Measurements from ENCODE around the gene C11orf54.
"Not testable (repeated sequence)": the region's sequence is repeated elsewhere in the genome, so short reads cannot be mapped to it uniquely, and the experiment has no call there.

The C11orf54 gene

DNA sequence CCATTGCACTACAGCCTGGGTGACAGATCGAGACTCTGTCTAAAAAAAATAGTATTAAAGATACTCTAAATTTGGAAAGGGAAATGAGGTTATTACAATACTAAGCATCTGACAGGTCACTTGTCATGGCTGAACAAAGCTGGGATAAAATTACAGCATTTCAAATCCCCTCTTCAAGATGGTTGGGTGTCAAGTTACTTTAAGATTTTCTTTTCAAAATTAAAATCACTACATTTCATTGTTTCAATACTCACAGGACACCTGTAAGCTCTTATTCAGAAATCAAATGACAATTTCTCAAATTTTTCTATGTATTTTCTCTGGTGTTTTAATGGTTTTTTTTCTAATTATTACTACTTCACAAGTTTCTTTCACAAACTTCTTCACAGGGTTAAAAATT lies 5.8 kb upstream of the C11orf54 start:
- DNase-seq = no peak

- no peak for DNase-seq
Observed at GRCh38 chr11:93736129-93736528, 5.3 kb upstream of the C11orf54 start.

- no peak for DNase-seq
Observed at GRCh38 chr11:93737904-93738612, 3.4 kb upstream of the C11orf54 start.

DNA sequence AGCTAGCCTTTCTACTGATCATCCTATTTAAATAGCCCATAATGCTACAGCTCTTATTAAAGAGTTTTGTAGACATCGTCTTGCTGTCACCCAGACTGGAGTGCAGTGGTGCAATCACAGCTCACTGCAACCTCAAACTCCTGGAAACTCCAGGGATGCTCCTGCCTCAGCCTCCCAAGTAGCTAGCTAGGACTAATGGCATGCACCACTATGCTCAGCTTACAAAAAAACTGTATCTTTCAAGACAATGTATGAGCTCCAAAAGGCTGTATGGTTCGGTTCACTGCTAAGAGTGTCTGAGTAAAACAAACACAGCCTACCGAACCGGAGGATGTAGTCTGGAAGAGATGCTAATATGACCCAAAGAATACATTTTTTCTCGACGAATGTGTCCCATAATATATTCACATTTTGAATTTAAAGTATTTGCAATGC lies 2.8 kb upstream of the C11orf54 start:
- no peak for DNase-seq

- DNase-seq = no peak
Observed at GRCh38 chr11:93740031-93740729, 1.3 kb upstream of the C11orf54 start.

- DNase-seq = no peak
Observed at GRCh38 chr11:93740730-93741093, 760 bp upstream of the C11orf54 start.

GRCh38 chr11:93741882-93742226 lies 382 bp downstream of the C11orf54 start:
- no peak for DNase-seq

- DNase-seq = no peak
Observed at GRCh38 chr11:93743291-93743690, 1.8 kb downstream of the C11orf54 start.

DNA sequence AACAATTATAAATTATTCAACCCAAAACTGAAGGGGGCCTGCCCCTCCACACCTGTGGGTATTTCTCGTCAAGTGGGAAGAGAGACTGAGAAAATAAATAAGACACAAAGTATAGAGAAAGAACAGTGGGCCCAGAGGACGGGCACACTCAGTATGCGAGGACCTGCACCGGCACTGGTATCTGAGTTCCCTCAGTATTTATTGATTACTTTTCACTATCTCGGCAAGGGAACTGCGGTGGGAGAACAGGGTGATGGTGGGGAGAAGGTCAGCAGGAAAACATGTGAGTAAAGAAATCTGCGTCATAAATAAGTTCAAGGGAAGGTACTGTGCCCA lies 3.2 kb downstream of the C11orf54 start:
- no peak for DNase-seq

DNA sequence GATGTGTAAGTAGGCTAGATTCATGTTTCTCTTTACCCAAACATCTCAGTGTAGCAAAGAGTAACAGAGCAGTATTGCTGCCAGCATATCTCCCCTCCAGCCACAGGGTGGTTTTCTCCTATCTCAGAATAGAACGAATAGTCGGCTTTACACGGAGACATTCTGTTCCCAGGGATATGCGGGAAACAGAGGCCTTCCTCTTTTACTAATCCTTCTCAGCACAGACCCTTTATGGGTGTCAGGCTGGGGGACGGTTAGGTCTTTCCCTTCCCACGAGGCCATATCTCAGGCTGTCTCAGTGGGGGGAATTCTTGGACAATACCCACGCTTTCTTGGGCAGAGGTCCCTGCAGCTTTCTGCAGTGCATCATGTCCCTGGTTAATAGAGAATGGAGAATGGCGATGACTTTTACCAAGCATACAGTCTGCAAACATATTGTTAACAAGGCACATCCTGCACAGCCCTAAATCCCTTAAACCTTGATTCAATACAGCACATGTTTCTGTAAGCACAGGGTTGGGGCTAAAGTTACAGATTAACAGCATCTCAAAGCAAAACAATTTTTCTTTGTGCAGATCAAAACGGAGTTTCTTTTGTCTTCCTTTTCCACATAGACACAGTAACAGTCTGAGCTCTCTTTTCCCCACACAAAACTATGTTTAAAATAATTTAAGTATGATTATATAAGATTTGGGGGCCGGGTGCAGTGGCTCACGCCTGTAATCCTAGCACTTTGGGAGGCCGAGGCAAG lies 3.7 kb downstream of the C11orf54 start:
- not testable (repeated sequence) for DNase-seq

- no peak for DNase-seq
Observed at GRCh38 chr11:93746101-93746500, 4.6 kb downstream of the C11orf54 start.

- no peak for DNase-seq
Observed at GRCh38 chr11:93747122-93747521, 5.7 kb downstream of the C11orf54 start.

DNA sequence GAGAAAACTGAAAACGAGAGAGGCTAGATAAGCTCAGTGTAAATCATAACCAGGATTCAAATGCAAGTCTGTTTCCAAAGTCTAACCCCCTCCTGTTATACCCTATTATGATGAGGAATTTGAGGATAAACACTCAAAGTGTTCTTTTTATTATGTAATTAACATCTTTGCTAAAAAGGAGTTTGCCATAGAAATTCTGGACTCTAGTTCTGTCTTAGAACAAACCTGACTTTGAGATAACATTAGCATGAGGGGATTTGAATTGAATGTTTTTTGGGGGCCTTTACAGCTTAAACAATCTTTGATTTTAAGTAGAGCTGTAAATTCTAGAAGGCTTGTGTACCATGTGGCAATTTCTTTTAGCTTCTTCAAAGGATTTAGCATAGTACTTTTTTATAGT lies 9.5 kb downstream of the C11orf54 start:
- no peak for DNase-seq

GRCh38 chr11:93753241-93753640 lies 11.8 kb downstream of the C11orf54 start:
- no peak for DNase-seq

- no peak for DNase-seq
Observed at GRCh38 chr11:93756748-93757147, 15.3 kb downstream of the C11orf54 start.

- DNase-seq = no peak
Observed at GRCh38 chr11:93757301-93757700, 15.8 kb downstream of the C11orf54 start.

DNA sequence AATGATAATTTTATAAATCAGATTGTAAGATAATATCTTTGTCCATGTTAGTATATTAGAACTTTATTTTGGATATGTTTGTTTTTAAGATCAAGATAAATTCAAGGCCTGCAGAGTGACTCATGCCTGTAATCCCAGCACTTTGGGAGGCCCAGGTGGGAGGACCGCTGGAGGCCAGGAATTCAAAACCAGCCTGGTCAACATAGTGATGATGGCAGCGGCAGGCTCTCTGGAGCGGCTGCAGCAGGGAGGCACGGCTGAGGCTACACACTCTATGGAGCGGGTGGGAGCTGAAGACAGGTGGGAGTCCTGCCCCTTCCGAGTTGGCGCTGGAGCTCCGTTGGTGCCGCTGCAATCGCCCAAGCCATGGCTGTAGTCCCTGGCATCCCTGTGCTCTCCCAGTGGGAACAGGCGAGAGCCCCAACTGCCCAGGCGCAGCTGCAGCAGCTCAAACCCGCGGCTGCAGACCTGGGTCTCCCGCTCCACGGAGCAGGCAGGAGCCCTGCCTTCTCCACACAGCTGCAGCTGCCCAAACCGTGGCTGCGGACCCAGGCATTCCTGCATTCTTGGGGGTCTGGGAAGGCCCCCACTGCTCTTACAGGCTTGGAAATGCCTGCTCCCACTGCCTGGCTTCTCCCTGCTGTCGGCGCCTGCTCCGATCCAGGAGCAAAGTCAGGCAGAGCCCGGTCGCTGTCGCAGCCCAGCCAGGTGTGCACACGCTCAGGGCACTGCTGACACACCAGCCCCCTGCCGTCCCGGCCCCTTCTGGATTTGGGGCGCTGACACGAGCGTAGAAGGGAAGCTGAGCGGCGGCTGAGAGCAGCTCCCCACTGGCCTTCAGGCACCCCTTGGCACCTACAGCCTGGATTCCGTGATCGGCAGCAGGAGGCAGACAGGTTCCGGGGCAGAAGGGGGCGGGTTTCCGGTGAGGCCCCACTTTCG lies 16.7 kb downstream of the C11orf54 start:
- DNase-seq = no peak

DNA sequence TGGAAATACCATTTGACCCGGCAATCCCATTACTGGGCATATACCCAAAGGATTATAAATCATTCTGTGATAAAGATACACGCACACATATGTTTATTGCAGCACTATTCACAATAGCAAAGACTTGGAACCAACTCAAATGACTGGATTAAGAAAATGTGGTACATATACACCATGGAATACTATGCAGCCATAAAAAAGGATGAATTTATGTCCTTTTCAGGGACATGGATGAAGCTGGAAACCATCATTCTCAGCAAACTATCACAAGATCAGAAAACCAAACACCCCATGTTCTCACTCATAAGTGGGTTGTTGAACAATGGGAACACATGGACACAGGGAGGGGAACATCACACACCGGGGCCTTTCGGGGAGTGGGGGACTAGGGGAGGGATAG lies 17.7 kb downstream of the C11orf54 start:
- DNase-seq = not testable (repeated sequence)

GRCh38 chr11:93761910-93762309 lies 20.4 kb downstream of the C11orf54 start:
- no peak for DNase-seq

DNA sequence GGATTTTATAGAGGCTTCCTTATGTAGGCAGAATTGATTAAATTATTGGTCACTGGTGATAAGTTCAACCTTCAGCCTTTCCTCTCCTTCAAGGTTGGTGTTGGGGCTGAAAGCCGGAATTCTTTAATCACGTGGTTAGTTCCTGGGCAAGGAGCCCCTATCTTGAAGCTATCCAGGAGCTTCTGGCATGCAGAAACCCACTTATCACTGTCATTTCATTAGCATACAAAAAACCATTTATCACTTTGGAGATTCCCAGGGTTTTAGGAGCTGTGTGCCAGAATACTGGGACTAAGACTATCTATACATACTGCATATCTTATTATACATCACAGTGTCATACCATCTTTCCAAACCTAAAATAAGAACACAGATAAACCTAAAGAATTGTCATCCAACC lies 24.1 kb downstream of the C11orf54 start:
- DNase-seq = no peak

DNA sequence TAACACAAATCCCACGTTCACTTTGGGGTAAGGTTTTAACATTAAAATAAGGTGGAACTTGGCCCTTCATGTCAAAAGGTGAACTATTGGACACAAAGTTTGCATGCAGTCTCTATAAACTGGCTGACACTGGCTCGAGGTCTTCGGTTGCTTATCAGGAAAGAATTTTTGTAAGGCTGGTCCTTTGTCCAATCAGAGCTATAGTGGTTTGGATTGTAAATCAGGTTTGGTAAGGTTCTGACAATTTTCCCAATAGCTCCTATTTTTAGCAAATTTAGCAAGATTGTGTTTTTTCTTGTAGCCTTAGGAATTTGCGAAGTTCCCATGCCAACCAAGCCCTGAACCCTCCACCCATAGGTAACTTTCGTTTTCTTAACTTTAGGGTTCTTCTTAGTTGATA lies 25.0 kb downstream of the C11orf54 start:
- DNase-seq = no peak

GRCh38 chr11:93767018-93767417 lies 25.5 kb downstream of the C11orf54 start:
- DNase-seq = no peak

DNA sequence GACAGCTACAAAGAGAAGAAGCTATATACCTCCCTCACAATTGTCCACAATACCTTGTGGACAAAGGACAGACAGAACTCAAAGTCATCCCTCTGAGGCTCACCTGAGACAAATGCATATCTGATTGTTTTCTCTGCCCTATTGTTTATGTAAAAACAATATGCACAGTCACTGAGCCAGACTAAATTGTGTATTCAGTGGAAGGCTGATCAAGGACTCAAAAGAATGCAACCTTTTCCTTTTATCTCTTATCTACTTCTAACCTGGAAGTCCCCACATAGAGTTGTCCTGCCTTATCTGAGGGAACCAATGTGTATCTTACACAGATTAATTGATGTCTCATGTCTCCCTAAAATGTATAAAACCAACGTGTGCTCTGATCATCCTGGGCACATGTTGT lies 28.7 kb downstream of the C11orf54 start:
- DNase-seq = no peak
